ENCODE measurements around the gene TRAF4. TPM values are rescaled to one million over a fixed set of nuclear protein-coding genes. Genes with fewer than 3 reads are reported as not detected.

The TRAF4 gene
- total RNA-seq, 1 experiment from 2014 or later: 127 TPM

GRCh38 chr17:28747051-28747691 lies 3.4 kb downstream of the TRAF4 start:
- Histone ChIP-seq H3K27ac (ENCODE audit: low read depth, low read length) (peak overlapping the region; percentile 98), H3K27me3 (ENCODE audit: insufficient read depth, low read length) (no peaks in the 10 kb centered on the region), H3K36me3 (ENCODE audit: control insufficient read depth in 1 of 2, insufficient read depth in 2 of 2, low read length in 2 of 2) (peaks cover 32 to 58% of the 10 kb centered on the region in 2 experiments), H4K20me1 (ENCODE audit: insufficient read depth) (peaks cover 32% of the 10 kb centered on the region; the same call in 1 of the 2 replicates), H3K4me2 (ENCODE audit: low read length) (peak overlapping the region; percentile 99), H3K79me2 (ENCODE audit: insufficient read depth, low read length) (peaks cover 62% of the 10 kb centered on the region), H2AFZ (ENCODE audit: low read depth, low read length, poor library complexity, severe bottlenecking) (no peak overlapping the region), H3K4me1 (ENCODE audit: control insufficient read depth in 1 of 2, insufficient read depth in 2 of 2, low read length in 2 of 2) (peaks cover 29 to 61% of the 10 kb centered on the region in 2 experiments), H3K4me3 (replicated peaks in 1 of 2; ENCODE audit: low read depth in 1 of 2, low read length in 2 of 2) (no peak overlapping the region), H3K9me3 (ENCODE audit: control insufficient read depth in 1 of 2, insufficient read depth in 1 of 2, low read depth in 1 of 2, low read length in 2 of 2) (no peaks in the 10 kb centered on the region), H3K9ac (ENCODE audit: low read length) (peak overlapping the region; percentile 100), H3K9me2 (ENCODE audit: insufficient read depth) (no peaks in the 10 kb centered on the region)
- ATAC-seq (no peak), DNase-seq (ENCODE audit: low read depth, low spot score) (no peak)
- TF ChIP-seq POLR2A (IDR thresholded peaks at IDR 0.05; ENCODE audit: borderline replicate concordance, extremely low read depth, insufficient read depth, insufficient read length): no peak
- no peak for TF ChIP-seq TCF7L2 (IDR thresholded peaks at IDR 0.05; ENCODE audit: borderline replicate concordance, extremely low read depth, insufficient read depth, insufficient read length)
- no peak for TF ChIP-seq ZBTB33 (IDR thresholded peaks at IDR 0.05; ENCODE audit: extremely low read depth, insufficient replicate concordance, low read length)
- TF ChIP-seq POLR2AphosphoS5 (IDR thresholded peaks at IDR 0.05; ENCODE audit: low read depth, low read length): no peak
- no peak for TF ChIP-seq RAD21 (IDR thresholded peaks at IDR 0.05; ENCODE audit: low read depth)
- RAD21 ChIA-PET (ENCODE audit: low non-redundant PET in 1 of 2, low total read pairs in 2 of 2, uncharacterized antibody in 2 of 2, unreplicated experiment in 2 of 2): no interaction called here
- BruUV-seq (replicated peaks): no TSS peak
- intact Hi-C loops (cut with micrococcal nuclease): no loop called here
- POLR2A ChIA-PET: interaction anchor here (0.9 to 11.6 kb wide), 3 partner anchors 12 to 19 kb away, joined by 3 to 149 read pairs (median 4); partner anchors contain the start of genes NEK8 and TLCD1
- CTCF ChIA-PET: interaction anchor here (3.8 to 13.6 kb wide), 2 partner anchors 15 to 20 kb away, joined by 41 to 207 read pairs; partner anchors contain the start of genes NEK8 and TLCD1

All from HCT116 (cell line).